Measurements from ENCODE around the gene CDH13.

The CDH13 gene

DNA sequence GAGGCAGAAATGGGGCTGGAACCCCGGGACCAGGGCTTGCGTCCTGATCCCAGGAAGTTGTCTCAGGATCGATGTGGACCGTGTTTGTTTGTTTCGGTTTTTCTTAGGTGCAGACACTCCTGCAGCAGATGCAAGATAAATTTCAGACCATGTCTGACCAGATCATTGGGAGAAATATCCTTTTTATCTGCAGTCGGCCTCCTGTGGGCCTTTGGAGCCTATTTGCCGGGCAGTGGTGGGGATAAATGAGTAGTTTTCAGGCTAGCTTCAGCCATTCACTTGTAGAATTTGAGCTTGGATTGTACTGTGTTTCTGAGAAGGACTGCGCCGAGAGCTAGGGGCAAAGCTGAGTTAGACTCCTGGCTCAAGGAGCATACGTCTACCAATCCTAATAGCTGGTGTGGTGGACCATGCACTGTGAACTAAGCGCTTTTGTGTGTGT lies 1181.8 kb downstream of the CDH13 start:
- no peak for TF ChIP-seq PATZ1 (CRISPR knock-in tag; IDR thresholded peaks at IDR 0.05; ENCODE audit: borderline replicate concordance)
- no peak for TF ChIP-seq TCF4 (CRISPR knock-in tag; IDR thresholded peaks at IDR 0.05; ENCODE audit: borderline replicate concordance)
- no peak for TF ChIP-seq ARNTL (CRISPR knock-in tag; IDR thresholded peaks at IDR 0.05; ENCODE audit: borderline replicate concordance, low read depth)
- TF ChIP-seq ZC3H10 (CRISPR knock-in tag; IDR thresholded peaks at IDR 0.05), result no peak
- no peak for TF ChIP-seq ZFP30 (CRISPR knock-in tag; IDR thresholded peaks at IDR 0.05)
- TF ChIP-seq PPARA (CRISPR knock-in tag; IDR thresholded peaks at IDR 0.05; ENCODE audit: borderline replicate concordance), result no peak
- TF ChIP-seq SNAI2 (CRISPR knock-in tag; IDR thresholded peaks at IDR 0.05), result no peak
- no peak for TF ChIP-seq ZNF70 (CRISPR knock-in tag; IDR thresholded peaks at IDR 0.05)
- TF ChIP-seq POU6F1 (CRISPR knock-in tag; IDR thresholded peaks at IDR 0.05; ENCODE audit: borderline replicate concordance, low read depth), result no peak
- no peak for TF ChIP-seq ESRRG (CRISPR knock-in tag; IDR thresholded peaks at IDR 0.05)
- no peak for TF ChIP-seq RARB (CRISPR knock-in tag; IDR thresholded peaks at IDR 0.05)
- no peak for TF ChIP-seq GLIS3 (CRISPR knock-in tag; IDR thresholded peaks at IDR 0.05)
- no peak for TF ChIP-seq ISL1 (CRISPR knock-in tag; IDR thresholded peaks at IDR 0.05)
- TF ChIP-seq ZFP3 (CRISPR knock-in tag; IDR thresholded peaks at IDR 0.05), result no peak
- TF ChIP-seq, protein P1, sequence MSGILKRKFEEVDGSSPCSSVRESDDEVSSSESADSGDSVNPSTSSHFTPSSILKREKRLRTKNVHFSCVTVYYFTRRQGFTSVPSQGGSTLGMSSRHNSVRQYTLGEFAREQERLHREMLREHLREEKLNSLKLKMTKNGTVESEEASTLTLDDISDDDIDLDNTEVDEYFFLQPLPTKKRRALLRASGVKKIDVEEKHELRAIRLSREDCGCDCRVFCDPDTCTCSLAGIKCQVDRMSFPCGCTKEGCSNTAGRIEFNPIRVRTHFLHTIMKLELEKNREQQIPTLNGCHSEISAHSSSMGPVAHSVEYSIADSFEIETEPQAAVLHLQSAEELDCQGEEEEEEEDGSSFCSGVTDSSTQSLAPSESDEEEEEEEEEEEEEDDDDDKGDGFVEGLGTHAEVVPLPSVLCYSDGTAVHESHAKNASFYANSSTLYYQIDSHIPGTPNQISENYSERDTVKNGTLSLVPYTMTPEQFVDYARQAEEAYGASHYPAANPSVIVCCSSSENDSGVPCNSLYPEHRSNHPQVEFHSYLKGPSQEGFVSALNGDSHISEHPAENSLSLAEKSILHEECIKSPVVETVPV (CRISPR knock-in tag; IDR thresholded peaks at IDR 0.05), result no peak
- ATAC-seq, result peak; percentile 31; the same call in 2 of the 3 replicates

DNA sequence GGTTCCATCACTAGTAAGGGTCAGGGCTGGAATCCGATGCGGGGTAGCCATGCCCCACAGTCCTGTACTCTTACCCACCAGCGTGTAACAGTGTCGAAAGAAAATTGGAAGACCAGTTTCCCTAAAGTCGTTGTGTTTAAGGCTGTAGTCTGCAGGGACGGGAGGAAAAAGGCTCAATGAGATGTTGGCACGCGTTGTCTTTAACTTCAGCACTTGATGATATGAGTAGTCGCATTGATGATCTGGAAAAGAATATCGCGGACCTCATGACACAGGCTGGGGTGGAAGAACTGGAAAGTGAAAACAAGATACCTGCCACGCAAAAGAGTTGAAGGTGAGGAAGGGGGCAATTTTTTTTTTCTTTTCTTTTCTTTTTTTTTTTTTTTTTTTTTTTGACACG lies 1182.3 kb downstream of the CDH13 start:
- no peak for TF ChIP-seq OSR1 (CRISPR knock-in tag; IDR thresholded peaks at IDR 0.05)
- TF ChIP-seq TSHZ2 (CRISPR knock-in tag; IDR thresholded peaks at IDR 0.05), result no peak
- no peak for TF ChIP-seq CSDC2 (CRISPR knock-in tag; IDR thresholded peaks at IDR 0.05)
- no peak for TF ChIP-seq SNAI2 (CRISPR knock-in tag; IDR thresholded peaks at IDR 0.05)
- no peak for TF ChIP-seq ZNF8 (CRISPR knock-in tag; IDR thresholded peaks at IDR 0.05)
- TF ChIP-seq ZFP3 (CRISPR knock-in tag; IDR thresholded peaks at IDR 0.05), result no peak
- TF ChIP-seq GLIS3 (CRISPR knock-in tag; IDR thresholded peaks at IDR 0.05), result no peak
- TF ChIP-seq PATZ1 (CRISPR knock-in tag; IDR thresholded peaks at IDR 0.05; ENCODE audit: borderline replicate concordance), result no peak
- no peak for TF ChIP-seq ISL1 (CRISPR knock-in tag; IDR thresholded peaks at IDR 0.05)
- TF ChIP-seq TCF4 (CRISPR knock-in tag; IDR thresholded peaks at IDR 0.05; ENCODE audit: borderline replicate concordance), result no peak
- TF ChIP-seq BACH2 (CRISPR knock-in tag; IDR thresholded peaks at IDR 0.05; ENCODE audit: borderline replicate concordance), result no peak
- ATAC-seq, result no peak

- TF ChIP-seq RARB (CRISPR knock-in tag; IDR thresholded peaks at IDR 0.05), result no peak
- no peak for TF ChIP-seq PATZ1 (CRISPR knock-in tag; IDR thresholded peaks at IDR 0.05; ENCODE audit: borderline replicate concordance)
- no peak for TF ChIP-seq ZFP30 (CRISPR knock-in tag; IDR thresholded peaks at IDR 0.05)
- TF ChIP-seq TCF4 (CRISPR knock-in tag; IDR thresholded peaks at IDR 0.05; ENCODE audit: borderline replicate concordance), result no peak
- TF ChIP-seq PPARA (CRISPR knock-in tag; IDR thresholded peaks at IDR 0.05; ENCODE audit: borderline replicate concordance), result no peak
- no peak for TF ChIP-seq ZNF8 (CRISPR knock-in tag; IDR thresholded peaks at IDR 0.05)
- no peak for TF ChIP-seq ZC3H10 (CRISPR knock-in tag; IDR thresholded peaks at IDR 0.05)
- TF ChIP-seq POU6F1 (CRISPR knock-in tag; IDR thresholded peaks at IDR 0.05; ENCODE audit: borderline replicate concordance, low read depth), result no peak
- TF ChIP-seq ISL1 (CRISPR knock-in tag; IDR thresholded peaks at IDR 0.05), result no peak
- no peak for ATAC-seq
These were observed 1184.1 kb downstream of the CDH13 start for GRCh38 chr16:83810901-83811300.

Data from SK-N-SH treated with all-trans-retinoic acid at 6 μM for 48 hours (cell line).